ENCODE results near the gene TMEM179.

- TF ChIP-seq CTCF (IDR thresholded peaks at IDR 0.05) = no peak
- no peak for TF ChIP-seq POLR2A (IDR thresholded peaks at IDR 0.05)
These were observed 36.1 kb upstream of the TMEM179 start for GRCh38 chr14:104640681-104641080.
